Body of pancreas (tissue), 4 donors: Measurements from ENCODE around the gene FDPS.

Source experiments
- CTCF ChIP-seq, 7 experiments: fragments of 450-650 bp in 4 of 7; fragments of 200-600 bp in 3 of 7; sonication (generic) in 3 of 7; IDR thresholded peaks; one replicate each; pipeline ENCODE4 v1.5.1; 2016 to 2019; ENCODE audit warnings: antibody characterized with exemption in 7 of 7
- POLR2A ChIP-seq, 3 donors: fragments of 450-650 bp; IDR thresholded peaks; one replicate each; pipeline ENCODE4 v1.6.1; 2016; ENCODE audit warnings: antibody characterized with exemption in 3 of 3, mild to moderate bottlenecking in 2 of 3

GRCh38 chr1:155294520-155295182 lies 14.0 kb upstream of the FDPS start:
- no peak for TF ChIP-seq CTCF (IDR thresholded peaks at IDR 0.05)
- no peak for TF ChIP-seq POLR2A (IDR thresholded peaks at IDR 0.05)
